T-cell (primary cell): ENCODE measurements around the gene ARMC8. TPM values are rescaled to one million over a fixed set of nuclear protein-coding genes. Genes with fewer than 3 reads are reported as not detected.
A peak's percentile ranks its signal among the peaks of the same experiment; 100 is the strongest.

Source experiments
- ATAC-seq, 4 experiments: fragments of 200-7000 bp in 3 of 4; fragments of 150-1000 bp in 1 of 4; cut with Tn5 transposase; replicated peaks in 1 of 4; 1 replicate in 3 of 4; 2 replicates in 1 of 4; pipeline ENCODE4 v1.10.0; 2021; ENCODE audit warnings: moderate library complexity in 3 of 4, mild to moderate bottlenecking in 2 of 4, moderate number of reproducible peaks in 1 of 4
- CTCF ChIA-PET, 2 donors: fragments of 300-600 bp; sonication (Branson Sonifier 250); formaldehyde crosslinking; loops; one replicate each; lab custom pipeline; 2022; ENCODE audit warnings: antibody characterized with exemption in 2 of 2; lab: Charles Lee
- POLR2A ChIA-PET, 2 donors: fragments of 300-600 bp; sonication (Branson Sonifier 250); formaldehyde crosslinking; loops; one replicate each; lab custom pipeline; 2022; ENCODE audit warnings: antibody characterized with exemption in 2 of 2; lab: Charles Lee
- DNase-seq, 35 experiments: peaks; one replicate each; pipeline versions ENCODE4 v3.0.0 to v3.0.0-alpha.2; 2013 to 2023
- H3K27ac ChIP-seq: one replicate; pipeline ENCODE4 v1.5.1; 2013; ENCODE audit warnings: low read length
- H3K27me3 ChIP-seq, 2 experiments: replicated peaks in 1 of 2; 1 replicate in 1 of 2; 2 replicates in 1 of 2; pipeline versions ENCODE4 v1.6.1 to v1.7.0; 2013; ENCODE audit warnings: low read length in 1 of 2, mixed read lengths in 1 of 2; ENCODE audit not compliant: control insufficient read depth in 2 of 2, insufficient read depth in 2 of 2; ENCODE audit errors: extremely low read depth in 1 of 2
- H3K36me3 ChIP-seq, 2 donors: 1 replicate in 1 of 2; 2 replicates in 1 of 2; pipeline versions ENCODE4 v1.6.1 to v1.7.0; 2013; ENCODE audit warnings: low read length in 1 of 2; ENCODE audit not compliant: control insufficient read depth in 2 of 2, insufficient read depth in 1 of 2; ENCODE audit errors: extremely low read depth in 1 of 2
- H3K4me1 ChIP-seq, 2 experiments: 1 replicate in 1 of 2; 2 replicates in 1 of 2; pipeline versions ENCODE4 v1.6.1 to v1.7.0; 2013; ENCODE audit warnings: low read length in 2 of 2, mixed read lengths in 1 of 2; ENCODE audit not compliant: insufficient read depth in 2 of 2, control insufficient read depth in 1 of 2; ENCODE audit errors: extremely low read depth in 1 of 2
- H3K4me3 ChIP-seq, 2 donors: 1 replicate in 1 of 2; 2 replicates in 1 of 2; pipeline versions ENCODE4 v1.5.1 to v1.7.0; 2013; ENCODE audit warnings: mild to moderate bottlenecking in 2 of 2, low read length in 1 of 2, moderate library complexity in 1 of 2; ENCODE audit not compliant: control insufficient read depth in 1 of 2; ENCODE audit errors: extremely low read depth in 1 of 2
- H3K9me3 ChIP-seq: 2 replicates; pipeline ENCODE4 v1.7.0; 2013
- H3K27ac Mint-ChIP-seq, 2 donors: one replicate each; pipeline ENCODE4 v1.8.0; 2020 to 2021; ENCODE audit warnings: mild to moderate bottlenecking in 2 of 2, mixed read lengths in 2 of 2
- H3K27me3 Mint-ChIP-seq, 2 donors: one replicate each; pipeline ENCODE4 v1.8.0; 2021 to 2022; ENCODE audit warnings: mixed read lengths in 2 of 2
- H3K36me3 Mint-ChIP-seq: one replicate; pipeline ENCODE4 v1.8.0; 2021; ENCODE audit warnings: mixed read lengths
- H3K4me1 Mint-ChIP-seq, 3 donors: one replicate each; pipeline ENCODE4 v1.8.0; 2020 to 2022; ENCODE audit warnings: mixed read lengths in 3 of 3, mild to moderate bottlenecking in 1 of 3
- H3K4me3 Mint-ChIP-seq, 3 donors: one replicate each; pipeline ENCODE4 v1.8.0; 2020 to 2022; ENCODE audit warnings: mild to moderate bottlenecking in 3 of 3, mixed read lengths in 3 of 3, moderate library complexity in 3 of 3
- H3K9me3 Mint-ChIP-seq, 3 donors: one replicate each; pipeline ENCODE4 v1.8.0; 2020 to 2022; ENCODE audit warnings: mixed read lengths in 3 of 3
- WGBS: methylation state at CpG from one replicate; pipeline ENCODE4 v1.1.5; 2013; ENCODE audit warnings: missing lambda C conversion rate; ENCODE audit not compliant: insufficient coverage; 5-methylcytosine and 5-hydroxymethylcytosine counted together
- total RNA-seq, 35 experiments: library from RNA in 6 of 35; stranded (reverse) in 6 of 35; fragments of 120-200 nt in 1 of 35; gene quantifications; one replicate each; pipeline versions ENCODE4 v1.2.1 to v1.2.4 and lab custom pipeline; 2013 to 2026

The ARMC8 gene
- total RNA-seq, 5 donors from 2014 or later (not counting 1 experiment from before 2014, with no cell fraction given), result 55.0 to 79.8 (median 58.6) TPM

DNA sequence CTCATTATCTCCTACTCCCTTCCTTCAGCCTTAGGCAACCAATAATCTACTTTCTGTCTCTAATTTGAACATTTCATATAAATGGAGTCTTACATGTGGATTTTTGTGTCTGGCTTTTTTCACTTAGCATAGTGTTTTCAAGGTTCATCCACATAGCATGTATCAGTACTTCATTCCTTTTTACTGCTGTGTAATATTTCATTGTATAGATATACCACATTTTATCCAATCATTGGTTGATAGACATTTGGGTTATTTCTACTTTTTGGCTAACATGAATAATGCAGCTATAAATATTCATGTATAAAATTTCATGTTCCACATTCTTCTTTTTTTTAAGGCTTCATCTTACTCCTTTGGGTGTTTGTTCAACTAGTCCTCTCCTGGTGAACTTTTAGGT, 32.6 kb upstream of the ARMC8 start:
- Mint-ChIP-seq H3K36me3 (no peaks in the 10 kb centered on the region), H3K27me3 (peaks cover 0 to 1% of the 10 kb centered on the region in 2 donors), H3K9me3 (peaks cover 7 to 13% (median 11%) of the 10 kb centered on the region in 3 donors), H3K27ac (no peak overlapping the region), H3K4me1 (no peaks in the 10 kb centered on the region), H3K4me3 (no peak overlapping the region)
- ChIA-PET CTCF (interaction anchor here in 1 of 2 donors (0.7 kb wide), 1 partner anchor 111 kb away, joined by 6 read pairs; no protein-coding TSS in a partner anchor), POLR2A (no interaction called here)
- peaks cover 0 to 2% of the 10 kb centered on the region in 2 experiments for H3K27me3 ChIP-seq
- H3K4me1 ChIP-seq, result no peaks in the 10 kb centered on the region
- H3K27ac ChIP-seq, result no peak overlapping the region
- ATAC-seq (no peak), DNase-seq (no peak)
- no peak overlapping the region for H3K4me3 ChIP-seq
- H3K9me3 ChIP-seq, result no peaks in the 10 kb centered on the region
- no peaks in the 10 kb centered on the region for H3K36me3 ChIP-seq

GRCh38 chr3:138157743-138158142, 29.4 kb upstream of the ARMC8 start:
- no CpG with 5 or more reads among the region's 4 CpGs for WGBS
- Mint-ChIP-seq H3K27me3 (peaks cover 0 to 1% of the 10 kb centered on the region in 2 donors), H3K27ac (no peak overlapping the region), H3K36me3 (peaks cover 19% of the 10 kb centered on the region), H3K4me3 (no peak overlapping the region), H3K4me1 (no peaks in the 10 kb centered on the region), H3K9me3 (peaks cover 7 to 13% (median 11%) of the 10 kb centered on the region in 3 donors)
- DNase-seq, result no peak
- no peak overlapping the region for H3K27ac ChIP-seq
- no peak for ATAC-seq
- POLR2A ChIA-PET, result interaction anchor here in 1 of 2 donors (0.7 kb wide), 1 partner anchor 17 kb away, joined by 23 read pairs; the partner anchor contains the start of gene DBR1
- H3K4me1 ChIP-seq, result no peaks in the 10 kb centered on the region
- CTCF ChIA-PET, result no interaction called here
- H3K36me3 ChIP-seq, result peaks cover 0 to 15% of the 10 kb centered on the region in 2 donors
- H3K4me3 ChIP-seq, result no peak overlapping the region
- no peaks in the 10 kb centered on the region for H3K9me3 ChIP-seq
- peaks cover 0 to 2% of the 10 kb centered on the region in 2 experiments for H3K27me3 ChIP-seq

DNA sequence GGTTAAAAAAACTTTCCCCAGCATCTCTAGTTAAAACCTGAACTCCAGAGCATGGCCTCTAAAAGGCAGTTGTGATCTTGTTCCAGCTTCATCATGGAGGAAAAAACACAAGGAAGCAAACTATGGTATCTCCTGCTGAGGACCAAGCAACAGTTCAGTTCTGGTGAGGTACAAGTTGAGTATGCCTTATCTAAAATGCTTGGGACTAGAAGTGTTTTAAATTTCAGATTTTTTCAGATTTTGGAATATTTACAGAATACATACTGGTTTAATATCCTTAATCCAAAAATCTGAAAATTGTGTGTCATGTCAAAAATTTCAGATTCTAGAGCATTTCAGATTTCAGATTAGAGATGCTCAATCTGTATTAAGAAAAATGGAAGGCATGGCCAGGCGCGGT, 22.0 kb upstream of the ARMC8 start:
- H3K4me1 Mint-ChIP-seq, result peaks cover 10 to 17% (median 15%) of the 10 kb centered on the region in 3 donors
- ChIA-PET POLR2A (no interaction called here), CTCF (no interaction called here)
- Histone ChIP-seq H3K4me1 (no peaks in the 10 kb centered on the region), H3K36me3 (peaks cover 11 to 62% of the 10 kb centered on the region in 2 donors), H3K27ac (no peak overlapping the region), H3K4me3 (no peak overlapping the region), H3K9me3 (no peaks in the 10 kb centered on the region), H3K27me3 (no peaks in the 10 kb centered on the region)
- no peak overlapping the region for H3K27ac Mint-ChIP-seq
- H3K36me3 Mint-ChIP-seq, result peaks cover 51% of the 10 kb centered on the region
- H3K9me3 Mint-ChIP-seq, result no peaks in the 10 kb centered on the region
- no peaks in the 10 kb centered on the region for H3K27me3 Mint-ChIP-seq
- no peak for DNase-seq
- ATAC-seq, result no peak
- WGBS, result 100% methylated on average over 2 of the region's 2 CpGs
- H3K4me3 Mint-ChIP-seq, result no peak overlapping the region

GRCh38 chr3:138172625-138173024, 14.5 kb upstream of the ARMC8 start:
- Mint-ChIP-seq H3K4me1 (peaks cover 37 to 50% (median 45%) of the 10 kb centered on the region in 3 donors), H3K36me3 (peaks cover 15% of the 10 kb centered on the region), H3K9me3 (no peaks in the 10 kb centered on the region), H3K4me3 (peak overlapping the region; percentile 53 to 86 (median 65)), H3K27me3 (no peaks in the 10 kb centered on the region), H3K27ac (peak overlapping the region; percentile 71 to 74)
- CTCF ChIA-PET, result interaction anchor here in 1 of 2 donors (3.6 kb wide), 1 partner anchor 14 kb away, joined by 23 read pairs; the partner anchor contains the start of gene ARMC8
- no peak for DNase-seq
- Histone ChIP-seq H3K4me3 (no peak overlapping the region), H3K9me3 (no peaks in the 10 kb centered on the region), H3K27me3 (no peaks in the 10 kb centered on the region), H3K27ac (no peak overlapping the region), H3K36me3 (peaks cover 4 to 12% of the 10 kb centered on the region in 2 donors), H3K4me1 (peaks cover 6 to 23% of the 10 kb centered on the region in 2 experiments)
- POLR2A ChIA-PET, result interaction anchor here (0.5 to 2.1 kb wide), 2 partner anchors 15 to 174 kb away, joined by 3 to 12 read pairs; partner anchors contain the start of gene ARMC8 (in 1 of the 2)
- ATAC-seq, result no peak
- no CpG with 5 or more reads among the region's 2 CpGs for WGBS

- peak in 2 of 4 experiments; percentile 5 to 6 for ATAC-seq
- peak overlapping the region; percentile 97 to 100 for H3K27ac Mint-ChIP-seq
- H3K4me3 ChIP-seq, result peak overlapping the region; percentile 81 to 86
- ChIA-PET POLR2A (interaction anchor here (0.6 to 2.3 kb wide), 5 partner anchors 9 to 1978 kb away, joined by 3 to 16 read pairs (median 4); partner anchors contain the start of genes ARMC8 (in 2 of the 2), COPB2 (in 1 of the 2) and MSL2 (in 1 of the 2)), CTCF (interaction anchor here (0.6 to 3.6 kb wide), 7 partner anchors 9 to 1196 kb away, joined by 3 to 23 read pairs (median 5); partner anchors contain the start of gene ARMC8 (in 1 of the 2))
- no peaks in the 10 kb centered on the region for H3K27me3 Mint-ChIP-seq
- H3K4me3 Mint-ChIP-seq, result peak overlapping the region; percentile 86 to 99 (median 98)
- H3K36me3 ChIP-seq, result peaks cover 4% of the 10 kb centered on the region in 2 donors
- H3K4me1 Mint-ChIP-seq, result peaks cover 37 to 50% (median 45%) of the 10 kb centered on the region in 3 donors
- peaks cover 13% of the 10 kb centered on the region for H3K36me3 Mint-ChIP-seq
- WGBS, result 32% methylated on average over 3 of the region's 13 CpGs
- DNase-seq, result no peak
- no peaks in the 10 kb centered on the region for H3K27me3 ChIP-seq
- peak overlapping the region; percentile 74 for H3K27ac ChIP-seq
- no peaks in the 10 kb centered on the region for H3K9me3 Mint-ChIP-seq
- peaks cover 6 to 23% of the 10 kb centered on the region in 2 experiments for H3K4me1 ChIP-seq
- H3K9me3 ChIP-seq, result no peaks in the 10 kb centered on the region
Measured at GRCh38 chr3:138173769-138174420, 13.2 kb upstream of the ARMC8 start.

DNA sequence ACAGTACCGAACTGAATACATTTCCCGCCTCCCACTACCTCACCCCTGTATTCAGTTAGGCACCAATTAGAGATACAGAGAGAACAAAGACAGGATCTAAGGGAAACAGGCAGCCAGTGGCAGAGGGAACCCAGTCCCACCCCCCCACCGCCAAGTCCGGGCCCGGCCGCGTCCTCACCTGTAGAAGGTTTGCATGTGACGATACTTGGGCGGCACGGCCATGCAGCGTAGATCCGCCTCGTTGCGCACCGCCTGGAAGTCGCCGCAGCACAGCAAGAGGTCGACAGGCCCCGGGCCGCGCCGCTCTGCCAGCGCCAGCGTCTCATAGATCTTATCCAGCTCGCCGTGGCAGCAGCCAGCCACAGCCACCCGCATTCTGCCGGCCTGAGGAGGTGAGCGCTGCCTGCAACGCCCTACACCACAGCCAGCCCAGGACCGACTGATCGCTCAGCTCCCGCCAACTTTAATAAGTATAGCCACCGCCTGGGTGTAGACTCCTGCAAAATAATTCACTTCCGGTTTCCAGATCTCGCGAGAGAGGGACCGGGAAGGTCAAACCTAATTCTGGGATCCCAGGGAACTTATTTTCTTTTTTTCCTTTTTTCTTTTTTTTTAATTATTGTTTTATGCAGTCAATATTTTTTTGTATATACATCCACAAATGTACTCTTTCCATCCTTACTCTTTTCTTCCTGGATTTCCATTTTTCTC, 12.5 kb upstream of the ARMC8 start, which contains the start of gene DBR1:
DBR1 (minus strand) TSS at position 501 of the 711 bp plus-strand sequence; CDS start at position 375, 126 bp downstream.
- CTCF ChIA-PET, result interaction anchor here (0.5 to 3.6 kb wide), 8 partner anchors 8 to 1196 kb away, joined by 3 to 23 read pairs (median 4); partner anchors contain the start of gene ARMC8 (in 1 of the 2)
- peak within 1 kb of the TSS; percentile 81 to 86 for H3K4me3 ChIP-seq
- POLR2A ChIA-PET, result interaction anchor here in 1 of 2 donors (0.5 to 2.3 kb wide), 5 partner anchors 12 to 1215 kb away, joined by 3 to 23 read pairs (median 6); partner anchors contain the start of genes ARMC8 and COPB2

More for the DNA sequence above, 12.5 kb upstream of the ARMC8 start, which contains the start of gene DBR1:
- no peaks in the 10 kb centered on the region for H3K9me3 ChIP-seq
- peaks cover 37 to 50% (median 45%) of the 10 kb centered on the region in 3 donors for H3K4me1 Mint-ChIP-seq
- DNase-seq, result peak; percentile 49 to 87 (median 66)
- peak within 1 kb of the TSS; percentile 97 to 100 for H3K27ac Mint-ChIP-seq
- H3K27me3 ChIP-seq, result no peaks in the 10 kb centered on the region
- peak; percentile 90 to 93 (median 92) for ATAC-seq
- peaks cover 6 to 23% of the 10 kb centered on the region in 2 experiments for H3K4me1 ChIP-seq
- H3K9me3 Mint-ChIP-seq, result no peaks in the 10 kb centered on the region
- peaks cover 0 to 4% of the 10 kb centered on the region in 2 donors for H3K36me3 ChIP-seq
- WGBS, result 0% methylated on average over 26 of the region's 38 CpGs
- H3K4me3 Mint-ChIP-seq, result peak within 1 kb of the TSS; percentile 86 to 99 (median 98)
- peaks cover 11% of the 10 kb centered on the region for H3K36me3 Mint-ChIP-seq
- peak within 1 kb of the TSS; percentile 74 for H3K27ac ChIP-seq
- H3K27me3 Mint-ChIP-seq, result no peaks in the 10 kb centered on the region
